Skeletal muscle tissue (tissue), 4 donors: Measurements from ENCODE around the gene GOLGA6D. TPM values are rescaled to one million over a fixed set of nuclear protein-coding genes. Genes with fewer than 3 reads are reported as not detected.
"Not testable (repeated sequence)": the region's sequence is repeated elsewhere in the genome, so short reads cannot be mapped to it uniquely, and the experiment has no call there.

Source experiments
- H3K27ac ChIP-seq: one replicate; pipeline ENCODE4 v1.7.0; 2013; ENCODE audit warnings: mild to moderate bottlenecking, low read depth, low read length, inconsistent platforms
- H3K27me3 ChIP-seq, 3 donors: one replicate each; pipeline ENCODE4 v1.7.0; 2013; ENCODE audit warnings: low read length in 3 of 3; ENCODE audit not compliant: control insufficient read depth in 3 of 3, insufficient read depth in 3 of 3
- H3K36me3 ChIP-seq, 3 donors: one replicate each; pipeline ENCODE4 v1.7.0; 2013; ENCODE audit warnings: low read length in 3 of 3; ENCODE audit not compliant: control insufficient read depth in 3 of 3, insufficient read depth in 3 of 3
- H3K4me1 ChIP-seq, 3 donors: one replicate each; pipeline ENCODE4 v1.7.0; 2013; ENCODE audit warnings: low read length in 3 of 3, mild to moderate bottlenecking in 3 of 3; ENCODE audit not compliant: control insufficient read depth in 3 of 3, insufficient read depth in 3 of 3
- H3K4me3 ChIP-seq, 3 donors: one replicate each; pipeline ENCODE4 v1.7.0; 2013; ENCODE audit warnings: low read length in 3 of 3
- H3K9ac ChIP-seq, 3 donors: one replicate each; pipeline ENCODE4 v1.7.0; 2013; ENCODE audit warnings: low read length in 3 of 3, mild to moderate bottlenecking in 3 of 3, moderate library complexity in 2 of 3, low read depth in 1 of 3
- H3K9me3 ChIP-seq, 3 donors: one replicate each; pipeline ENCODE4 v1.7.0; 2013; ENCODE audit warnings: low read length in 3 of 3; ENCODE audit not compliant: control insufficient read depth in 3 of 3
- total RNA-seq: library from RNA; depleted of rRNA; stranded (reverse); fragments of >200 nt; gene quantifications from one replicate; pipeline ENCODE4 v1.2.3, GENCODE V29; 2014
- donor health status: Osteomylitis.

Gene GOLGA6D
- total RNA-seq, 1 donor from 2014 or later: under 0.01 TPM

GRCh38 chr15:75312548-75312947 lies 29.9 kb downstream of the GOLGA6D start:
- H3K4me3 ChIP-seq, H3K4me1 ChIP-seq, H3K9ac ChIP-seq, H3K27ac ChIP-seq, H3K9me3 ChIP-seq, H3K36me3 ChIP-seq: not testable (repeated sequence)
- peaks cover 5 to 13% (median 8%) of the 10 kb centered on the region in 3 donors for H3K27me3 ChIP-seq

- no peaks in the 10 kb centered on the region for H3K9me3 ChIP-seq
- H3K27ac ChIP-seq: no peak overlapping the region
- no peak overlapping the region for H3K4me3 ChIP-seq
- H3K4me1 ChIP-seq: no peaks in the 10 kb centered on the region
- no peak overlapping the region for H3K9ac ChIP-seq
- peaks cover under 1 to 5% (median under 1%) of the 10 kb centered on the region in 3 donors for H3K27me3 ChIP-seq
- no peaks in the 10 kb centered on the region for H3K36me3 ChIP-seq
These were observed 30.6 kb downstream of the GOLGA6D start for GRCh38 chr15:75313116-75313845.

DNA sequence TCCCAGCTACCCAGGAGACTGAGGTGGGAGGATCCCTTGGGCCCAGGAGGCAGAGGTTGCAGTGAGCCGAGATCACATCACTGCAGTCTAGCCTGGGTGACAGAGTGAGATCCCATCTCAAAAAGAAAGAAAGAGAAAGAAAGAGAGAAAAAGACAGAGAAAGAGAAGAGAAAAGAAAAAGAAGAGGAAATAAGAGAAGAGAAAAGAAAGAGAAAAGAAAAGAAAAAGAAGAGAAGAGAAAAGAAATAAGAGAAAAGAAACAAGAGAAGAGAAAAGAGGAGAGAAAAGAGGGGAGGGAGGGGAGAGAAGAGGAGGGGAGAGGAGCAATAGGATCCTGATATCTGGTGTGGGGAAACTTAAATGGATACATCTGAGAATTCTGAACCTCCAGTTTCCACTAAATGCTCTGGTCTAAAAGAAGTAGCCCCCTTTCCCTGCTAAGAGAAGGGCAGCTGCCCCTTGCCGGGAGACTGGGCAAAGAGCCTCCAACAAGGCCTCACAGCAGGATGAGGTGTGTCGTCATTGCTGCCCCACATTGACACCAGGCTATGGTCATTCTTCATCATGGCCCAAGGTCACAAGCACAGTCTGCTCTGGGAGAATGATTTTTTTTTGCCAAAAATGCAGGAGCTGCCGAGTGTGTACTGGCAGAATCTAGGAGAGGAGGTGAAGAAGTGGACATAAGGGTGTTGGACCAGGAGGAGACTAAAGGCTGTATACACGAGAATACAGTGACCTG lies 32.1 kb downstream of the GOLGA6D start:
- H3K9me3 ChIP-seq: no peaks in the 10 kb centered on the region
- no peak overlapping the region for H3K9ac ChIP-seq
- H3K4me1 ChIP-seq: no peaks in the 10 kb centered on the region
- H3K27me3 ChIP-seq: no peaks in the 10 kb centered on the region
- H3K36me3 ChIP-seq: no peaks in the 10 kb centered on the region
- no peak overlapping the region for H3K4me3 ChIP-seq
- no peak overlapping the region for H3K27ac ChIP-seq

GRCh38 chr15:75319231-75319897 lies 36.7 kb downstream of the GOLGA6D start:
- not testable (repeated sequence) for H3K4me1 ChIP-seq, H3K9ac ChIP-seq, H3K4me3 ChIP-seq, H3K9me3 ChIP-seq, H3K36me3 ChIP-seq, H3K27me3 ChIP-seq, H3K27ac ChIP-seq

DNA sequence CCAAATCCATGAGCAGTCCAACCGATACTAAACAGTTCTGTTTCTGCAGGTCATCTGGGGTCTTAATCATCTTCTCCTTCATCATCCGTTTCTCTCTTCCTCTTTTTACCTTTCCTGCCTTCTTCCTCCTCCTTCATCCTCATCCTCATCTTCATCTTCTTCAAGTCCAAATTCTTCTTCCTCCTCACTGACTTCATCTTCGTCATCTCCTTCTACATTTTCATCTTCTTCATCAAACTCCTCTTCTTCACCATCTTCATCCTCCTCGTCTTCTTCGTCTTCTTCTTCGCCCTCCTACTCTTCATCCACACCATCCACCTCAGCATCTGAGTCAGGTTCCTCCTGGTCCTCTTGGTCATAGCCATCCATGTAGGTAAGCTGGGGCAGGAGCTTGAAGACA lies 39.1 kb downstream of the GOLGA6D start:
- Histone ChIP-seq H3K9ac (no peak overlapping the region), H3K4me3 (no peak overlapping the region), H3K9me3 (no peaks in the 10 kb centered on the region), H3K36me3 (no peaks in the 10 kb centered on the region), H3K27me3 (no peaks in the 10 kb centered on the region), H3K4me1 (no peaks in the 10 kb centered on the region), H3K27ac (no peak overlapping the region)

GRCh38 chr15:75325922-75326321 lies 43.3 kb downstream of the GOLGA6D start:
- H3K27ac ChIP-seq: no peak overlapping the region
- H3K9me3 ChIP-seq: no peaks in the 10 kb centered on the region
- no peaks in the 10 kb centered on the region for H3K27me3 ChIP-seq
- no peak overlapping the region for H3K4me3 ChIP-seq
- no peak overlapping the region for H3K9ac ChIP-seq
- H3K4me1 ChIP-seq: no peaks in the 10 kb centered on the region
- no peaks in the 10 kb centered on the region for H3K36me3 ChIP-seq

GRCh38 chr15:75327005-75327404 lies 44.4 kb downstream of the GOLGA6D start:
- Histone ChIP-seq H3K9me3 (no peaks in the 10 kb centered on the region), H3K9ac (no peak overlapping the region), H3K27ac (no peak overlapping the region), H3K27me3 (no peaks in the 10 kb centered on the region), H3K4me3 (no peak overlapping the region), H3K36me3 (no peaks in the 10 kb centered on the region), H3K4me1 (no peaks in the 10 kb centered on the region)

GRCh38 chr15:75327491-75327890 lies 44.9 kb downstream of the GOLGA6D start:
- Histone ChIP-seq H3K9me3 (no peaks in the 10 kb centered on the region), H3K27ac (no peak overlapping the region), H3K36me3 (no peaks in the 10 kb centered on the region), H3K27me3 (no peaks in the 10 kb centered on the region), H3K4me3 (no peak overlapping the region), H3K4me1 (no peaks in the 10 kb centered on the region), H3K9ac (no peak overlapping the region)

DNA sequence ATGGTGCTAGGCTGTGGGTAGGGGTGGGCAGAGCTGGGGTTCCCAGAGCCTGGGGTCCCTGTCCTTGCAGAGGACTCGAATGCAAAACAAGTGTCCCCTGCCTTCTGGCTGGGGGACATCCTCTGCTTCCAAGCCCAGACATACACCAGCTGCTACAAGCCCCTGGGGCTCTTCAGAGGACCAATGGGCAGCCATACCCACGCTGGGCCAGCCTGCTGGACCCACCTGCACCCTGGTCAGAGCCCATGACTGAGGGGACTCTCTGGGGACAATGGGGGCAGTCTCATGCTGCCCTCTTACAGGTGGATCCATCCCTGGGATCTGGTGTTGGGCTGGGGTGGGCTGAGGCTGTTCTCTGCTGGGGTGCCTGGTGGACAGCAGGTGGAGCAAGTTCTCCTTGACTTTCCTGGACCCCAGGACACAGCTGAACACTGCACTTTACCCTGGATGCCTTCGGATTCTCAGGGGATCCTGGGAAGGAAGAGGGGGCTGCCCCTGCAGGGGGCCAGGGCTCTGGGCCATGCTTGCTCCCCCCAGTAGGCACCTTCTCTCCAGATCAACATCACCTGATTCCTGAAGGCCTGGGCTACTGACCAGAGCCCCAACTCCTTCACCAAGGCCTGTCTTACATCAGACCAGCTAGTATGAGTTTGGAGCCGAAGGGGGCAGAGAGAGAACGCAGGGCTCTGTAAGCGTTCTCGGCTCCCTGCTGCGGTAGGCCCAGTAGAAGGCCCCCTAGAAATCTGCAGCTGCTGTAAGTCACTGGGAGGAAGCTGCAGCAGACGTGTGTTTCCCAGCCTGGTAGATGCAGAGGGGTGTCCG lies 46.1 kb downstream of the GOLGA6D start:
- Histone ChIP-seq H3K36me3 (no peaks in the 10 kb centered on the region), H3K27me3 (no peaks in the 10 kb centered on the region), H3K4me1 (no peaks in the 10 kb centered on the region), H3K4me3 (no peak overlapping the region), H3K9me3 (no peaks in the 10 kb centered on the region), H3K27ac (no peak overlapping the region), H3K9ac (no peak overlapping the region)
